Type B pancreatic cell (in vitro differentiated cells): ENCODE data around the gene ZZZ3. TPM values are rescaled to one million over a fixed set of nuclear protein-coding genes. Genes with fewer than 3 reads are reported as not detected.
"Not testable (repeated sequence)": the region's sequence is repeated elsewhere in the genome, so short reads cannot be mapped to it uniquely, and the experiment has no call there.

Source experiments
- DNase-seq: peaks from one replicate; pipeline ENCODE4 v3.0.0; 2021; ENCODE audit warnings: mixed read lengths; ENCODE audit not compliant: unreplicated experiment; ENCODE audit errors: extremely low spot score
- H3K27ac Mint-ChIP-seq: 2 replicates; pipeline ENCODE4 v1.8.0; 2021; ENCODE audit warnings: mild to moderate bottlenecking, mixed read lengths
- H3K27me3 Mint-ChIP-seq: 2 replicates; pipeline ENCODE4 v1.8.0; 2021; ENCODE audit warnings: mixed read lengths
- H3K36me3 Mint-ChIP-seq: 2 replicates; pipeline ENCODE4 v1.8.0; 2021; ENCODE audit warnings: mixed read lengths
- H3K4me1 Mint-ChIP-seq: one replicate; pipeline ENCODE4 v1.8.0; 2021; ENCODE audit warnings: mixed read lengths; ENCODE audit not compliant: unreplicated experiment
- H3K4me3 Mint-ChIP-seq: 2 replicates; pipeline ENCODE4 v1.8.0; 2021; ENCODE audit warnings: mild to moderate bottlenecking, mixed read lengths
- H3K9me3 Mint-ChIP-seq: 2 replicates; pipeline ENCODE4 v1.8.0; 2021; ENCODE audit warnings: mixed read lengths
- CTCF ChIP-seq: fragments of 200-600 bp; sonication (generic); conservative IDR thresholded peaks from 2 replicates; pipeline ENCODE4 v1.5.0; 2021; ENCODE audit warnings: antibody characterized with exemption, mild to moderate bottlenecking
- total RNA-seq: library from RNA; stranded (reverse); gene quantifications from 2 replicates; pipeline ENCODE4 v1.2.1, GENCODE V29; 2021; ENCODE audit warnings: low replicate concordance

ZZZ3 gene
- total RNA-seq, 1 donor from 2014 or later = 51.3 TPM

GRCh38 chr1:77687519-77687906, 5.1 kb upstream of the ZZZ3 start:
- Mint-ChIP-seq H3K9me3 (no peaks in the 10 kb centered on the region), H3K27ac (no peak overlapping the region), H3K4me3 (peak overlapping the region; percentile 79), H3K27me3 (no peaks in the 10 kb centered on the region), H3K36me3 (peaks cover 8% of the 10 kb centered on the region), H3K4me1 (peaks cover 8% of the 10 kb centered on the region)
- peak; percentile 59 for TF ChIP-seq CTCF
- no peak for DNase-seq

GRCh38 chr1:77686796-77687518, 4.5 kb upstream of the ZZZ3 start:
- Mint-ChIP-seq H3K27me3 (no peaks in the 10 kb centered on the region), H3K4me3 (no peak overlapping the region), H3K36me3 (peaks cover 8% of the 10 kb centered on the region), H3K27ac (no peak overlapping the region), H3K9me3 (no peaks in the 10 kb centered on the region), H3K4me1 (peaks cover 8% of the 10 kb centered on the region)
- DNase-seq = no peak
- TF ChIP-seq CTCF = no peak

DNA sequence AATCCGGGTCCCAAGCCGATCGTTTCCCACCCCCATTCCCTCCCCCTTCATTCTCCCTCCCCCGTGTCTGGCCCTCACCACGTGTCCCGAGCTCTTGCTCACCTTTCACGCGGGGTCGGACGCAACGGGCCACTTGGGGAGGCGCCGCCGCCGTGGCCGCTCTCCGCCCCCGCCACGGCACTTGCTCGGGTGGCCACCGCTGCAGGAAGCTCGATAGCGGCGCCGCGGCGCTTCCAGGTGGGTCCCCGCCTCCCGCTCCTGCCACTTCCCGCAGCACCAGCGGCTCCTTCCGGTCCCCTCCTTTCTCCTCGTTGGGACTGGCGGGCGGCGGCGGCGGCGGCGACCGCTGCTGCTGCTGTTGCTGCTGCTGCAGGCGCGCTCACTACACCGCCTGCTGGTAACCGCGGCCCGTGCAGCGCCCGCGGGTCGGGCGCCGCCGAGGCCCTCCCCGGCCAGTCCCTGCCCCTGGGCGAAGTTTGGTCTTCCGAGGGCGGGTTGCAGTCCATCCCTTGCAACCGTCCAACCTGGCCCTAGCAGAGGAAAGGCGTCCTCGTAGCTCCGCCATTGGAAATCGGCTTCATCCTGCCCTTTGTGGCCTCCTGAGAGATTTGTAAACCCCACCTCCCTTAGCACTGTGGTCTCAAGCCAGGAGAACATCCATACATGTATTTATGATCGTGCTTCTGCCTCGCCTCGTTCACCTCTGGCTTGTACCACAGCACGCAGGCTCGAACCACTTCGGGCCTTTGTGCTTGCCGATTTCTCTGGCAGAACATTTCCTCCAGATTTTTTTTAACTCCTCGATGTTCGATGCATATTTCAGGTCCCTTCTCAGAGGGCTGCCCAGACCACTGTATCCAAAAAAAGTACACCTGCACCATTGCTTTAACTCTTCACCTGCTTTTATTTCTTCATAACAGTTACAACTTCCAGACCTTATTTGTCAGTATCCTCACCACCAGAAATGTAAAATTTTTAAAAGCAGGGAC, 996 bp upstream of the ZZZ3 start:
- DNase-seq = peak; percentile 96
- Mint-ChIP-seq H3K27ac (peak overlapping the region; percentile 98), H3K4me3 (peak overlapping the region; percentile 93), H3K4me1 (peaks cover 22% of the 10 kb centered on the region), H3K9me3 (no peaks in the 10 kb centered on the region), H3K27me3 (no peaks in the 10 kb centered on the region), H3K36me3 (no peaks in the 10 kb centered on the region)
- TF ChIP-seq CTCF = peak; percentile 94

GRCh38 chr1:77680173-77680572, 2.3 kb downstream of the ZZZ3 start:
- H3K9me3 Mint-ChIP-seq = no peaks in the 10 kb centered on the region
- DNase-seq = no peak
- peaks cover 27% of the 10 kb centered on the region for H3K4me1 Mint-ChIP-seq
- H3K27ac Mint-ChIP-seq = no peak overlapping the region
- TF ChIP-seq CTCF = no peak
- peaks cover 3% of the 10 kb centered on the region for H3K36me3 Mint-ChIP-seq
- H3K4me3 Mint-ChIP-seq = peak overlapping the region; percentile 48
- no peaks in the 10 kb centered on the region for H3K27me3 Mint-ChIP-seq

DNA sequence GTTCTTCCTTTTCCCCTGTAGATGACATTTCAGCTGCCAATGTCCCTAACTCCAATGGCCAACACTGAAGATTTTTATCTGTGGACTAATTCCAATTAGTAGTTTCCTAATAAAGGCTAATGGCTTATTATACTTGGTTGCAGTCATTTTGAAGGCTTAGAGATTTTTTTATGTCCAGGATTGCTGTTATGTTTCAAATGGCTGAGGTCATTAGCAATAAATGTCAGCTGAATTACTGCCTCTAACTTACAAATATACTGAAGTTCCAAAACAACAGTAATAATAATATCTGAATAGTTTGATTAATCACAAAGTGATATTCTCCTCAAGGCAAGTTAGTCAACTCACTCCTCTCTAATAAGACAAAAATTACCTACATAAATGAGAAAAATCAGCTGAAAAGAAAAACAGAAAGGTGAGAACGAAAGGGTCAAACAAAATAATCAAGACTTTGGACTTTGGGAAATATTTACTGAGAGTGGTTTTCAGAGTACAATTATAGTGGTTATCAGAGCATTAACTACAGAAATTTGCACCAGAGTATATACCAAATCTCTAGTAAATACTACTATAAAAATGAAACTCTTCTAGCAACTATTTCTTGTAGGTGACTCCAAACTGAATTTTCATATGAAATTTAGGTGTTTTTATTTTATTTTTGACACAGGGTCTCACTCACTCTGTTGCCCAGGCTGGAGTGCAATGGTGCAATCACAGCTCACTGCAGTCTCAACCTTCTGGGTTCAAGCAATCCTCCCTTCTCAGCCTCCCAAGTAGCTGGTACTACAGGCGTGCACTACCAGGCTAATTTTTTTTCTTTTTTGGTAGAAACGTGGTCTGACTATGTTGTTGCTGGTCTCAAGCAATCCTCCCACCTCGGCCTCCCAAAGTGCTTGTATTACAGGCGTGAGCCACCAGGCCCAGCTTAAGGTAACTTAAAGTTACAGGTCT, 3.5 kb downstream of the ZZZ3 start:
- DNase-seq = no peak
- H3K4me3 Mint-ChIP-seq = peak overlapping the region; percentile 34
- peak overlapping the region; percentile 61 for H3K27ac Mint-ChIP-seq
- peaks cover 27% of the 10 kb centered on the region for H3K4me1 Mint-ChIP-seq
- H3K9me3 Mint-ChIP-seq = no peaks in the 10 kb centered on the region
- peaks cover 3% of the 10 kb centered on the region for H3K36me3 Mint-ChIP-seq
- no peak for TF ChIP-seq CTCF
- no peaks in the 10 kb centered on the region for H3K27me3 Mint-ChIP-seq

DNA sequence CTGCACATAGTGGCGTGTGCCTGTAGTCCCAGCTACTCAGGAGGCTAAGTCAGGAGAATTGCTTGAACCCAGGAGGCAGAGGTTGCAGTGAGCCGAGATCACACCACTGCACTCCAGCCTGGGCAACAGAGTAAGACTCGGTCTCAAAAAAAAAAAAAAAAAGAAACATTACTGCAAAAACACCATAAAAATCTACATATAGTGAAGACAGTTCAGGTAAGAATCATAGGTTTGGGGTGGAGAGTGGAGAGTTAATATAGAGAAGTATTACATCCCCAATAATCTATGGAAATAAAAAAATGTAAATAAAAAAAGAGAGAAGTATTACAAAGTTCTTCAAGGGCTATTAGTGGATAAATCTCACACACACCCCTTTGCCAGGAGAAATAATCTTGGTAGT, 7.7 kb downstream of the ZZZ3 start:
- H3K4me3 Mint-ChIP-seq, DNase-seq, H3K36me3 Mint-ChIP-seq, H3K9me3 Mint-ChIP-seq, H3K27me3 Mint-ChIP-seq, H3K27ac Mint-ChIP-seq: not testable (repeated sequence)
- peaks cover 29% of the 10 kb centered on the region for H3K4me1 Mint-ChIP-seq
